Astrocyte (in vitro differentiated cells and primary cell): ENCODE results near the gene CDK14. TPM values are rescaled to one million over a fixed set of nuclear protein-coding genes. Genes with fewer than 3 reads are reported as not detected.

Experiments
- DNase-seq: peaks from one replicate; pipeline ENCODE4 v3.0.0-alpha.2; 2010; ENCODE audit warnings: low read depth
- FAIRE-seq: peaks from 2 replicates; lab custom pipeline; 2011; peaks lifted over from hg19 to GRCh38; lab: Jason Lieb, UNC
- H2AFZ ChIP-seq: 2 replicates; pipeline ENCODE4 v1.6.0; 2012; ENCODE audit warnings: low read depth, low read length, inconsistent platforms
- H3K27ac ChIP-seq: 2 replicates; pipeline ENCODE4 v1.5.1; 2011; ENCODE audit warnings: low read depth, low read length, inconsistent platforms
- H3K27me3 ChIP-seq: 2 replicates; pipeline ENCODE4 v1.6.0; 2011; ENCODE audit warnings: low read length, inconsistent platforms; ENCODE audit not compliant: insufficient read depth
- H3K36me3 ChIP-seq: 2 replicates; pipeline ENCODE4 v1.5.1; 2011; ENCODE audit warnings: low read length, inconsistent platforms; ENCODE audit not compliant: insufficient read depth
- H3K4me1 ChIP-seq: 2 replicates; pipeline ENCODE4 v1.5.1; 2011; ENCODE audit warnings: low read length, inconsistent platforms; ENCODE audit not compliant: insufficient read depth
- H3K4me2 ChIP-seq: 2 replicates; pipeline ENCODE4 v1.6.0; 2012; ENCODE audit warnings: low read length, inconsistent platforms
- H3K4me3 ChIP-seq: 2 replicates; pipeline ENCODE4 v1.5.1; 2011; ENCODE audit warnings: low read depth, mild to moderate bottlenecking, low read length, inconsistent platforms; ENCODE audit not compliant: insufficient read depth
- H3K79me2 ChIP-seq: 2 replicates; pipeline ENCODE4 v1.6.0; 2012; ENCODE audit warnings: mild to moderate bottlenecking, low read length, inconsistent platforms; ENCODE audit not compliant: insufficient read depth
- H3K9ac ChIP-seq: 2 replicates; pipeline ENCODE4 v1.6.0; 2012; ENCODE audit warnings: mild to moderate bottlenecking, low read length, inconsistent platforms
- H3K9me3 ChIP-seq: 2 replicates; pipeline ENCODE4 v1.5.1; 2012; ENCODE audit warnings: low read depth, mild to moderate bottlenecking, low read length, inconsistent platforms; ENCODE audit not compliant: insufficient read depth
- H4K20me1 ChIP-seq: 2 replicates; pipeline ENCODE4 v1.6.0; 2012; ENCODE audit warnings: low read length, inconsistent platforms; ENCODE audit not compliant: insufficient read depth
- H3K27ac Mint-ChIP-seq: one replicate; pipeline ENCODE4 v1.8.0; 2021; ENCODE audit warnings: mild to moderate bottlenecking, mixed read lengths; ENCODE audit not compliant: unreplicated experiment
- H3K27me3 Mint-ChIP-seq: one replicate; pipeline ENCODE4 v1.8.0; 2021; ENCODE audit warnings: low read depth, mixed read lengths; ENCODE audit not compliant: unreplicated experiment
- H3K36me3 Mint-ChIP-seq: one replicate; pipeline ENCODE4 v1.8.0; 2021; ENCODE audit warnings: low read depth, mixed read lengths; ENCODE audit not compliant: unreplicated experiment
- H3K4me1 Mint-ChIP-seq: one replicate; pipeline ENCODE4 v1.8.0; 2021; ENCODE audit warnings: low read depth, mixed read lengths; ENCODE audit not compliant: unreplicated experiment
- H3K4me3 Mint-ChIP-seq: one replicate; pipeline ENCODE4 v1.8.0; 2021; ENCODE audit warnings: mild to moderate bottlenecking, moderate library complexity, mixed read lengths; ENCODE audit not compliant: unreplicated experiment
- H3K9me3 Mint-ChIP-seq: one replicate; pipeline ENCODE4 v1.8.0; 2021; ENCODE audit warnings: mild to moderate bottlenecking, mixed read lengths; ENCODE audit not compliant: unreplicated experiment
- CTCF ChIP-seq: IDR thresholded peaks from 2 replicates; pipeline ENCODE4 v1.5.1; 2011; ENCODE audit warnings: low read depth, mild to moderate bottlenecking, inconsistent platforms, low read length, moderate library complexity; ENCODE audit not compliant: insufficient read depth
- EZH2 ChIP-seq: IDR thresholded peaks from 2 replicates; pipeline ENCODE4 v1.6.1; 2012; ENCODE audit warnings: mild to moderate bottlenecking, low read length, inconsistent platforms; ENCODE audit not compliant: insufficient read depth
- total RNA-seq: library from RNA; stranded (reverse); gene quantifications from 2 replicates; pipeline ENCODE4 v1.2.1, GENCODE V29; 2021

Gene CDK14
- total RNA-seq, 1 donor from 2014 or later, result 30.2 TPM

DNA sequence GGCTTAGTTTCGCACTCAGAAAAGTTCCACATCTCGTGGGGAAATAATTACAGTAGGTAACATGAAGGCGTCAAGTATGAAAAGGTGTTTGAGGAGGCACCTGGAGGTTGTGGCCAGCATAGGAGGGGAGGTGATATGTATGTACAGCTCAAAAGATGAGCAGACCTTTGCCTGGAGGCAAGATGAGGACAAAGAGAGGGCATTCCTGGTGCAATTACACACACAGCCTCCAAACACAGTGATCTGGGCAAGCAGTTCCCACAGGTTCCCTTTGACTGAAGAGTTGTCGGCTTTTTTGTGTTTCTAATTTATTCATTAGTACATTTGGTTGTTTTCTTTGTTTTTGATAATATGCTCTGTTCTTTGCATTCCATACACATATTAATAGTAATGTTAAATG, 46.9 kb downstream of the CDK14 start:
- no peak for FAIRE-seq
- no peak overlapping the region for H3K4me3 Mint-ChIP-seq

GRCh38 chr7:90645784-90646183, 49.7 kb downstream of the CDK14 start:
- Histone ChIP-seq H2AFZ (no peak overlapping the region), H3K4me1 (no peaks in the 10 kb centered on the region), H3K9ac (no peak overlapping the region), H4K20me1 (peaks cover 22% of the 10 kb centered on the region), H3K36me3 (no peaks in the 10 kb centered on the region), H3K27me3 (no peaks in the 10 kb centered on the region), H3K4me3 (no peak overlapping the region), H3K79me2 (peaks cover 63% of the 10 kb centered on the region), H3K9me3 (no peaks in the 10 kb centered on the region), H3K27ac (no peak overlapping the region), H3K4me2 (no peak overlapping the region)
- Mint-ChIP-seq H3K9me3 (peaks cover 5% of the 10 kb centered on the region), H3K27ac (no peak overlapping the region), H3K27me3 (no peaks in the 10 kb centered on the region), H3K4me3 (no peak overlapping the region), H3K4me1 (peaks cover 4% of the 10 kb centered on the region), H3K36me3 (peaks cover 4% of the 10 kb centered on the region)
- no peak for DNase-seq
- TF ChIP-seq EZH2 (no peak), CTCF (no peak)
- no peak for FAIRE-seq

More for the DNA sequence above, 46.9 kb downstream of the CDK14 start:
- H3K27me3 ChIP-seq, result no peaks in the 10 kb centered on the region
- Mint-ChIP-seq H3K4me1 (peaks cover 4% of the 10 kb centered on the region), H3K36me3 (peaks cover 8% of the 10 kb centered on the region), H3K27me3 (no peaks in the 10 kb centered on the region), H3K27ac (no peak overlapping the region), H3K9me3 (peaks cover 3% of the 10 kb centered on the region)
- H3K36me3 ChIP-seq, result no peaks in the 10 kb centered on the region
- no peak overlapping the region for H2AFZ ChIP-seq
- peaks cover 60% of the 10 kb centered on the region for H3K79me2 ChIP-seq
- no peaks in the 10 kb centered on the region for H3K9me3 ChIP-seq
- H3K27ac ChIP-seq, result no peak overlapping the region
- H3K4me2 ChIP-seq, result no peak overlapping the region
- H3K4me1 ChIP-seq, result no peaks in the 10 kb centered on the region
- TF ChIP-seq CTCF (no peak), EZH2 (no peak)
- no peak for DNase-seq
- H3K4me3 ChIP-seq, result no peak overlapping the region
- no peak overlapping the region for H3K9ac ChIP-seq
- H4K20me1 ChIP-seq, result peaks cover 12% of the 10 kb centered on the region

- Histone ChIP-seq H3K79me2 (peaks cover 63% of the 10 kb centered on the region), H3K4me3 (no peak overlapping the region), H3K4me2 (no peak overlapping the region), H4K20me1 (peaks cover 23% of the 10 kb centered on the region), H3K9ac (no peak overlapping the region), H2AFZ (no peak overlapping the region), H3K4me1 (no peaks in the 10 kb centered on the region), H3K36me3 (no peaks in the 10 kb centered on the region), H3K9me3 (no peaks in the 10 kb centered on the region), H3K27me3 (no peaks in the 10 kb centered on the region), H3K27ac (no peak overlapping the region)
- H3K9me3 Mint-ChIP-seq, result peaks cover 2% of the 10 kb centered on the region
- FAIRE-seq (no peak), DNase-seq (no peak)
- H3K4me1 Mint-ChIP-seq, result peaks cover 4% of the 10 kb centered on the region
- H3K27me3 Mint-ChIP-seq, result no peaks in the 10 kb centered on the region
- TF ChIP-seq EZH2 (no peak), CTCF (no peak)
- no peak overlapping the region for H3K4me3 Mint-ChIP-seq
- H3K36me3 Mint-ChIP-seq, result no peaks in the 10 kb centered on the region
- H3K27ac Mint-ChIP-seq, result no peak overlapping the region
Observed at GRCh38 chr7:90648107-90648506, 52.0 kb downstream of the CDK14 start.
